ENCODE data around the gene RAB10.

GRCh38 chr2:26016012-26016705, 17.7 kb upstream of the RAB10 start:
- TF ChIP-seq EZH2 (IDR thresholded peaks at IDR 0.05; ENCODE audit: low read length) (no peak), CTCF (optimal IDR thresholded peaks at IDR 0.05 in 1 of 3, IDR thresholded peaks at IDR 0.05 in 1 of 3, conservative IDR thresholded peaks at IDR 0.05 in 1 of 3; ENCODE audit: extremely low read depth in 1 of 3, insufficient read depth in 2 of 3, low read length in 3 of 3) (no peak)

Data from keratinocyte (primary cell).